Occipital lobe (tissue), 2 donors: ENCODE measurements around the gene HSD17B13. TPM values are rescaled to one million over a fixed set of nuclear protein-coding genes. Genes with fewer than 3 reads are reported as not detected.
"Not testable (repeated sequence)": the region's sequence is repeated elsewhere in the genome, so short reads cannot be mapped to it uniquely, and the experiment has no call there.

Experiments
- DNase-seq: peaks from one replicate; lab custom pipeline; 2025; lab: John Stamatoyannopoulos, UW
- total RNA-seq: library from RNA; depleted of rRNA; stranded (reverse); fragments of >200 nt; gene quantifications from one replicate; pipeline ENCODE4 v1.2.3, GENCODE V29; 2014

The HSD17B13 gene
- total RNA-seq, 1 donor from 2014 or later: 0.47 TPM

GRCh38 chr4:87316961-87317360, 5.7 kb downstream of the HSD17B13 start:
- DNase-seq: no peak

DNA sequence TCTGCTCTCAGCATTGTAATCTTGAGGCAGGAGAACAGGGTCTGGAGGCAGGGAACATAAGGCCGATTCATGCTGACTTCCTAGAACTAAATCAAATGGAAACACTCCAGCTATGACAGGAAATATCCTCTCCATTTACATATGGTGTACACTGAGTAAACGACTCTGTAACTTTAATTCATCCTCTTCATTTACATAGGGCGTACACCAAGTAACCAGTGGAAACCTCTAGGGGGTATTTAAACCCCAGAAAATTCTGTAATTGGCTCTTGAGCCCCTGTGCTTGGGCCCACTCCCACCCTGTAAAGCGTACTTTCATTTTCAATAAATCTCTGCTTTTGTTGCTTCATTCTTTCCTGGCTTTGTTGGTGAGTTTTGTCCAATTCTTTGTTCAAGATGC, 7.7 kb downstream of the HSD17B13 start:
- not testable (repeated sequence) for DNase-seq

- DNase-seq: no peak
Measured at GRCh38 chr4:87313756-87314155, 8.9 kb downstream of the HSD17B13 start.

DNA sequence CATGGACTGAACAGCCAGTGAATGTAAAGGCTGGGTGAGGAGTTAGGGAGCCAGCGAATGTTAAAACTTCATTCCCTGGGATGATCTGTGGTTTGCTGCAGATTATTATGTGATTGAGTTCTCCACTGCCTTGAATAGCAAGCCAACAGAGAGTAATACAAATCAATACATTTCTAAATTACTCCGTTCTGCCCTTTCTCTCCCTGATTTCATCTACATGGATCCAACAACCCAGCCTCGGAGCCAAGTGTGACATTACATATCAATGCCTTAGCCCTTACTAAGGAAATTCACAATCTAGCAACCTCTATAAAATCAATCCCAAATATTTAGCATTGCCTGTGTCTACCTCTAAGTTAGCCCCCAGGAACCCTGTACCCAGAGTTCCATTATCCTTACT, 11.0 kb downstream of the HSD17B13 start:
- DNase-seq: no peak

DNA sequence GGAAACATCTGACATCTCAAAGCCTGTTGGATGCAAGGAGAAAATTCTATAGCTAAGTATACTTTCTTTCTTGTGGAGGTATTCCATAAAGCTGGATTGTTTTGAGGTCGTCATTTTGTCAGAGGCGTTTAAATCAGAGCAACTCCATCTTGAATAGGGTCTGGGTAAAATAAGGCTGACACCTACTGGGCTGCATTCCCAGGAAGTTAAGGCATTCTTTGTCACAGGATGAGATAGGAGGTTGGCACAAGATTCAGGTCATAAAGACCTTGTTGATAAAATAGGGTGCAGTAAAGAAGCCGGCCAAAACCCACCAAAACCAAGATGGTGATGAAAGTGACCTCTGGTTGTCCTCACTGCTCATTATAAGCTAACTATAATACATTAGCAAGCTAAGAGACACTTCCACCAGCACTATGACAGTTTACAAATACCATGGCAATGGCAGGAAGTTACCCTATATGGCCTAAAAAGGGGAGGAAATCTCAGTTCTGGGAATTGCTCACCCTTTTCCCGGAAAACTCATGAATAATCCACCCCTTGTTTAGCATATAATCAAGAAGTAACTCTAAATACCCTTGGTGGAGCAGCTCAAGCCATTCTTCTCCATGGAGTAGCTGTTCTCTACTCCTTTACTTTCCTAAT, 11.9 kb downstream of the HSD17B13 start:
- DNase-seq: no peak

GRCh38 chr4:87309625-87310024, 13.1 kb downstream of the HSD17B13 start:
- no peak for DNase-seq

- no peak for DNase-seq
Measured at GRCh38 chr4:87306056-87306455, 16.6 kb downstream of the HSD17B13 start.

DNA sequence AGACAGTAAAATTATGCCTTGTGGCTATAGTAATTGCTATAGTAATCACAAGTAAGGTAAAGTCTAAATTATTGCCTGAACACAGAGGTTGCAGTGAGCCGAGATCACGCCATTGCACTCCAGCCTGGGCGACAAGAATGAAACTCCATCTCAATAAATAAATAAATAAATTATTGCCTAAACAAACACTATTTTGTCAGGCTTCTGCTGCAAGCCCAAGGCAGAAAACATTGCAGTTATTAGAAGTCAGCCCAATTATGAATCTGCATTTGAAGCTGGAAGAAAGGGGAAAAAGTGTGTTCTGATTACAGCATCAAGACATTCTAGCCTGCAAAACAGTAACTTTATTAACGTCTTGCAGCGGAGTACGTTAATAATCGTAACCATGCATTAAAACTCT, 17.1 kb downstream of the HSD17B13 start:
- no peak for DNase-seq

DNA sequence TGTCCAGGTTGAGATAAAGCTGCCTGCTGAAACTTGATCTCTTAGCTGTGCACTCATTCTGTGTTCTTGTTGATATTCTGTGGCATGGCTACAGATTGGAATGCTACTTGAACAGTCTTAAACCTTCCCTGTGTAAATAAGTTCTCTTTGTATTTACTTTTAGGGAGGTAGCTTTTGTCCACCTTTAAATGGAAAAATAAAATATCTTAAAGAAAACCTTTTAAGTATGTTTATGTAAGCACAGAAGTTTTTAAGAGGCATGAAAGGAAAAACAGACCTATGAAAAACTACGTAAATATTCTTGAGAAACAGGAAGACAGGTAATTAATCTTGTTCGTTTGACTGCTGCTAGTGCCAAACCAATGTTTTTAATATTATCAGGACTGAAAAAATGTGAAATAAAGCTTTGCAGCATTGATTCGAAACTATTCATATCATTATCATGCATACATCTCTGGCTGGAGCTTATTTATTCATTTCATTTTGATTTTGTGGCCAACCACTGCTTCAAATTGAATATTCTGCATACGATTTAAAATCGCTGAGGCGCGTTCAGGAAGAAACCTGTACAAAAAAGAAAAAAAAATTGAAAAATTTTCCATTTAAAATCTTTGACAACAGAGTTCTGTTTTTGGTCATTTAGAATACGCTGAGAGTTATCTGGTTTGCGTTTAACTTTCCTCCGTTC, 17.8 kb downstream of the HSD17B13 start:
- no peak for DNase-seq

GRCh38 chr4:87299898-87300297, 22.8 kb downstream of the HSD17B13 start:
- no peak for DNase-seq

DNA sequence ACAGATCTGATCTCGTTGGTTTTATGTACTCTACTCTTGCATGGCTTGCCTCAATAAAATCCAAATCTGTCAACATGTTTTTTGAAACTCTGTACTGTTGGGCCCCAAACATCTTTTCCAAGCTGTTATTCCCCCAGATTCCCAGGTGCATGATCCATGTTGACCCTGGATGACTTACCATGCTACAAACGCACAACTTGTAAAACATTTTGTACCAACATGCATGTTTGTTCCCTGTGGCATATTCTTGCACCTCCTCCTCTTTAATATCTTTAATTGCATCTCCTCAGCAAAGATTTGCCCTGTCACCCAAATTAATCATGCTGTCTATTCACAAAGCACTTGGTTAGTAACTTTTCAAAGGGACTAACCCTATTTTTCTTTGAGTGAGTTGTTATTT, 24.3 kb downstream of the HSD17B13 start:
- no peak for DNase-seq

DNA sequence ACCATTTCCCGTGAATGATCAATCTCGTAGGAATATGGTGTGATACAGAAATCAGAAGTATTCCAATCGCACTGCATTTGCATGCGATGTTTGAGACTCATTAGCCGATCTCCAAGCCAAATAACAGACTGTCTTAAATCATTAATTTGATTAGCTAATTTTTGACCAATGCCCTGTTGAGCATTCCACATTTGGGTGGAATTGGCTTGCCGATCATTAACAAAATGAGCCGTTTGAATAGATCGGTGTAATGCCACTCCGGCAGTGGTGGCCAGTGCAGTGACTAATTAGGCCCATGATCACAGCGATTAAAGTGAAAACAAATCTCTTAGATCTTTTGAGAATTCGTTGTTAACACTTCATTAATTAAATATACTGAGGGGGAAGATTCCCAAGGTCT, 27.8 kb downstream of the HSD17B13 start:
- DNase-seq: not testable (repeated sequence)

- DNase-seq: not testable (repeated sequence)
Measured at GRCh38 chr4:87293889-87294288, 28.8 kb downstream of the HSD17B13 start.

DNA sequence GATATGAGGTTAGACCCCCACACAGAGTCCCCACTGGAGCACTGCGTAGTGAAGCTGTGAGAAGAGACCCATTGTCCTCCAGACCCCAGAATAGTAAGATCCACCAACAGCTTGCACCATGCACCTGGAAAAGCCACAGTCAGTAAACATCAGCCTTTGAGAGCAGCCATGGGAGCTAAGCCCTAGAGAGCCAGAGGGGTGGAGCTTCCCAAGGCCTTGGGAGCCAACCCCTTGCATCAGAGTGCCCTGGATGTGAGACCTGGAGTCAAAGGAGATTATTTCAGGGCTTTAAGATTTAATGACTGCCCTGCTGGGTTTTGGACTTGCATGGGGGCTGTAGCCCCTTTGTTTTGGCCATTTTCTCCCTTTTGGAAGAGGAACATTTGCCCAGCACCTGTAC, 35.7 kb downstream of the HSD17B13 start:
- no peak for DNase-seq

- DNase-seq: not testable (repeated sequence)
Measured at GRCh38 chr4:87284268-87284667, 38.4 kb downstream of the HSD17B13 start.

DNA sequence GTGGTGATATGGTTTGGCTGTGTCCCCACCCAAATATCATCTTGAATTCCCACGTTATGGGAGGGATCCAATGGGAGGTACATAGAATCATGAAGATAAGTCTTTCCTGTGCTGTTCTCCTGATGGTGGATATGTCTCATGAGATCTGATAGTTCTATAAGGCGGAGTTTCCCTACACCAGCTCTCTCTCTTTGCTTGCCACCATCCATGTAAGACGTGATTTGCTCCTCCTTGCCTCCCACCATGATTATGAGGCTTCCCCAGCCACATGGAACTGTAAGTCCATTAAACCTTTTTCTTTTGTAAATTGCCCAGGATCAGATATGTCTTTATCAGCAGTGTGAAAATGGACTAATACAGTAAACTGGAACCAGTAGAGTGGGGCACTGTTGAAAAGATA, 39.5 kb downstream of the HSD17B13 start:
- DNase-seq: no peak

- no peak for DNase-seq
Measured at GRCh38 chr4:87281603-87282002, 41.1 kb downstream of the HSD17B13 start.

DNA sequence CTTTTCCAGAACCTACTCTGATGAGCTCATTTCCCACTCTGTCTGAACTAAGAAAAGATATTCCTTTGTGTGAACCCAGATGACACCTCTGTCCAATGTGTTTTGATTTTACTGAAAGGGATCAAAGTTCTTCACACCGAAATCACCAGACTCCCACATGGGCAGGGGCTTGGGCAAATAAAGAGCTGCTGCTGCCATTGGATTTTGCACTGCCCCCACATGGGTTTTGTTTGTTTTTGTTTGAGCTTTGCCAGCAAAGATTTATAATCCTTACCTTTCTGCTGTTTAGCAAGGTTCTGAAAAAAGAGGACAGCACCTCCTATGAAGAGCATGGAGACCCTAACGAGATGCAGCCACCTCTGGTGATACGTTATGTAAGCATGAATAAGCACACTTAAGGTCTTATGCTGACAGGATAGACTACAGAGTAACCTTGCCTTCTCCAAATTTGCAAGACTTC, 44.3 kb downstream of the HSD17B13 start:
- DNase-seq: no peak

- no peak for DNase-seq
Measured at GRCh38 chr4:87275311-87275710, 47.4 kb downstream of the HSD17B13 start.

DNA sequence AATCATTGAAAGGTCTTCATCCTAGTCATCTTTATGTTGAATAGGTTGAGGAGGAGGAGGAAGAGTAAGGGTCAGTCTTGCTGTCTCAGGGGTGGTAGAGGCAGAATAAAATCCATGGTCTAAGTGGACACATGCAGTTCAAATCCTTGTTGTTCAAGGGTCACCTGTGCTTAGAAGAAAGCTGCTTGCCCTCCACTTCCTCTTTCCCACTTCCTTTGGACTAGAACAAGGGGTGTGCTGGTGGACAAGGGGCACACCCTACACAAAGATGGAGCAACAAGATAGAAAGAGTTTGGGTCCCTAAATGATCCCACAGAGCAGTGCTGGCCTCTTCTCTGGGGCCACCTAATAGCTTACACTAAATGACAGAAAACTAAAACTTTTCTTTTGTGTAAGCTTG, 47.9 kb downstream of the HSD17B13 start:
- DNase-seq: no peak

GRCh38 chr4:87274327-87274726, 48.4 kb downstream of the HSD17B13 start:
- DNase-seq: no peak

- no peak for DNase-seq
Measured at GRCh38 chr4:87270825-87271224, 51.9 kb downstream of the HSD17B13 start.

- DNase-seq: no peak
Measured at GRCh38 chr4:87270144-87270543, 52.5 kb downstream of the HSD17B13 start.
